DOHH2 (cell line): ENCODE measurements around the gene PIGO.

Source experiments
- EZH2phosphoT487 ChIP-seq: fragments of 200-600 bp; sonication (generic); IDR thresholded peaks from 2 replicates; pipeline ENCODE4 v1.6.1; 2017; ENCODE audit warnings: borderline replicate concordance, mild to moderate bottlenecking, antibody characterized with exemption, low read length, moderate library complexity, mixed read lengths
- TF ChIP-seq, protein P1 (sequence below): fragments of 200-600 bp; sonication (generic); IDR thresholded peaks from one replicate; pipeline ENCODE4 v1.5.1; 2014; ENCODE audit warnings: antibody characterized with exemption, mild to moderate bottlenecking, low read depth, low read length; ENCODE audit not compliant: poor library complexity, severe bottlenecking

DNA sequence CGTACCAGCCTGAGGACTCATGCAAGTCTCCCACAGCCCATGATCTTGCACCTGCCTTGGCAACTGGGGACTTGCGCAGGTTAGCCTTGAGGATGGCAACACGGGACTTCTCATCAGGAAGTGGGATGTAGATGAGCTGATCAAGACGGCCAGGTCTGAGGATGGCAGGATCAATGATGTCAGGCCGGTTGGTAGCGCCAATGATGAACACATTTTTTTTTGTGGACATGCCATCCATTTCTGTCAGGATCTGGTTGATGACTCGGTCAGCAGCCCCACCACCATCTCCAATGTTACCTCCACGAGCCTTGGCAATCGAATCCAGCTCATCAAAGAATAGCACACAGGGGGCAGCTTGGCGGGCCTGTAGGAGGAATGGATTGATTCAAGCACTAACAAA is 37.0 kb downstream of the PIGO start:
- TF ChIP-seq, protein P1, sequence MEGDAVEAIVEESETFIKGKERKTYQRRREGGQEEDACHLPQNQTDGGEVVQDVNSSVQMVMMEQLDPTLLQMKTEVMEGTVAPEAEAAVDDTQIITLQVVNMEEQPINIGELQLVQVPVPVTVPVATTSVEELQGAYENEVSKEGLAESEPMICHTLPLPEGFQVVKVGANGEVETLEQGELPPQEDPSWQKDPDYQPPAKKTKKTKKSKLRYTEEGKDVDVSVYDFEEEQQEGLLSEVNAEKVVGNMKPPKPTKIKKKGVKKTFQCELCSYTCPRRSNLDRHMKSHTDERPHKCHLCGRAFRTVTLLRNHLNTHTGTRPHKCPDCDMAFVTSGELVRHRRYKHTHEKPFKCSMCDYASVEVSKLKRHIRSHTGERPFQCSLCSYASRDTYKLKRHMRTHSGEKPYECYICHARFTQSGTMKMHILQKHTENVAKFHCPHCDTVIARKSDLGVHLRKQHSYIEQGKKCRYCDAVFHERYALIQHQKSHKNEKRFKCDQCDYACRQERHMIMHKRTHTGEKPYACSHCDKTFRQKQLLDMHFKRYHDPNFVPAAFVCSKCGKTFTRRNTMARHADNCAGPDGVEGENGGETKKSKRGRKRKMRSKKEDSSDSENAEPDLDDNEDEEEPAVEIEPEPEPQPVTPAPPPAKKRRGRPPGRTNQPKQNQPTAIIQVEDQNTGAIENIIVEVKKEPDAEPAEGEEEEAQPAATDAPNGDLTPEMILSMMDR, result no peak
- TF ChIP-seq EZH2phosphoT487, result no peak
